NB4 (cell line): ENCODE data around the gene GPR107.

ENCODE experiments used
- POLR2A ChIP-seq: IDR thresholded peaks from 2 replicates; pipeline ENCODE4 v1.6.1; 2011; ENCODE audit warnings: mild to moderate bottlenecking; ENCODE audit not compliant: insufficient read length; ENCODE audit errors: extremely low read depth
- TF ChIP-seq, protein P1 (sequence below): IDR thresholded peaks from one replicate; pipeline ENCODE4 v1.5.1; 2012; ENCODE audit warnings: low read depth, low read length
- TF ChIP-seq, protein P2 (sequence below): IDR thresholded peaks from 2 replicates; pipeline ENCODE4 v1.6.1; 2011; ENCODE audit warnings: low read depth, low read length

DNA sequence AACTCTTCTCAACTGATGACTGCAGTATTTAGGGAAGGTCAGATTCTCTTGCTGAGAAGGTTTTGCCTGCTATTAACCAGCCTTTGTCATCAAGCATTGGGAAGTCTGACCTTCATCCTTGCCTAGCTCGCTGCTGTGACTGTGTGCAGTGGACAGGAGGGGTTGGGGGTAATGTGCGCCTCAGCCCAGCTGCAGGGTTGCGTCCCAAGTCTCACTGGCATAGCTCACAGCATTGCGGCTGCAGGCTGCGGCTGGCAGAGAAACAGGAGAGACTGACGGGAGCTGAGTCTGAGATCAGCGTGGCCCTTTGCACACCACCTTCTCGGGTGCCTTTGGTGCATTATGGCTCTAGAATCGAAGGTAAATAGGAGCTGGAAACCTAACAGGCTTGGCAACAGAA lies 62.6 kb downstream of the GPR107 start:
- TF ChIP-seq POLR2A = no peak
- TF ChIP-seq, protein P1, sequence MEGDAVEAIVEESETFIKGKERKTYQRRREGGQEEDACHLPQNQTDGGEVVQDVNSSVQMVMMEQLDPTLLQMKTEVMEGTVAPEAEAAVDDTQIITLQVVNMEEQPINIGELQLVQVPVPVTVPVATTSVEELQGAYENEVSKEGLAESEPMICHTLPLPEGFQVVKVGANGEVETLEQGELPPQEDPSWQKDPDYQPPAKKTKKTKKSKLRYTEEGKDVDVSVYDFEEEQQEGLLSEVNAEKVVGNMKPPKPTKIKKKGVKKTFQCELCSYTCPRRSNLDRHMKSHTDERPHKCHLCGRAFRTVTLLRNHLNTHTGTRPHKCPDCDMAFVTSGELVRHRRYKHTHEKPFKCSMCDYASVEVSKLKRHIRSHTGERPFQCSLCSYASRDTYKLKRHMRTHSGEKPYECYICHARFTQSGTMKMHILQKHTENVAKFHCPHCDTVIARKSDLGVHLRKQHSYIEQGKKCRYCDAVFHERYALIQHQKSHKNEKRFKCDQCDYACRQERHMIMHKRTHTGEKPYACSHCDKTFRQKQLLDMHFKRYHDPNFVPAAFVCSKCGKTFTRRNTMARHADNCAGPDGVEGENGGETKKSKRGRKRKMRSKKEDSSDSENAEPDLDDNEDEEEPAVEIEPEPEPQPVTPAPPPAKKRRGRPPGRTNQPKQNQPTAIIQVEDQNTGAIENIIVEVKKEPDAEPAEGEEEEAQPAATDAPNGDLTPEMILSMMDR = no peak
- TF ChIP-seq, protein P2, sequence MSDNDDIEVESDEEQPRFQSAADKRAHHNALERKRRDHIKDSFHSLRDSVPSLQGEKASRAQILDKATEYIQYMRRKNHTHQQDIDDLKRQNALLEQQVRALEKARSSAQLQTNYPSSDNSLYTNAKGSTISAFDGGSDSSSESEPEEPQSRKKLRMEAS = no peak
